HG03060 (cell line): Measurements from ENCODE around the gene CYP4F3.
"Not testable (repeated sequence)": the region's sequence is repeated elsewhere in the genome, so short reads cannot be mapped to it uniquely, and the experiment has no call there.

ENCODE experiments used
- ATAC-seq: cut with Tn5 transposase; IDR thresholded peaks from one replicate; pipeline ENCODE4 v1.9.1; 2021; ENCODE audit warnings: low read depth, moderate number of reproducible peaks; ENCODE audit not compliant: unreplicated experiment

The CYP4F3 gene, protein sequence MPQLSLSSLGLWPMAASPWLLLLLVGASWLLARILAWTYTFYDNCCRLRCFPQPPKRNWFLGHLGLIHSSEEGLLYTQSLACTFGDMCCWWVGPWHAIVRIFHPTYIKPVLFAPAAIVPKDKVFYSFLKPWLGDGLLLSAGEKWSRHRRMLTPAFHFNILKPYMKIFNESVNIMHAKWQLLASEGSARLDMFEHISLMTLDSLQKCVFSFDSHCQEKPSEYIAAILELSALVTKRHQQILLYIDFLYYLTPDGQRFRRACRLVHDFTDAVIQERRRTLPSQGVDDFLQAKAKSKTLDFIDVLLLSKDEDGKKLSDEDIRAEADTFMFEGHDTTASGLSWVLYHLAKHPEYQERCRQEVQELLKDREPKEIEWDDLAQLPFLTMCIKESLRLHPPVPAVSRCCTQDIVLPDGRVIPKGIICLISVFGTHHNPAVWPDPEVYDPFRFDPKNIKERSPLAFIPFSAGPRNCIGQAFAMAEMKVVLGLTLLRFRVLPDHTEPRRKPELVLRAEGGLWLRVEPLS

DNA sequence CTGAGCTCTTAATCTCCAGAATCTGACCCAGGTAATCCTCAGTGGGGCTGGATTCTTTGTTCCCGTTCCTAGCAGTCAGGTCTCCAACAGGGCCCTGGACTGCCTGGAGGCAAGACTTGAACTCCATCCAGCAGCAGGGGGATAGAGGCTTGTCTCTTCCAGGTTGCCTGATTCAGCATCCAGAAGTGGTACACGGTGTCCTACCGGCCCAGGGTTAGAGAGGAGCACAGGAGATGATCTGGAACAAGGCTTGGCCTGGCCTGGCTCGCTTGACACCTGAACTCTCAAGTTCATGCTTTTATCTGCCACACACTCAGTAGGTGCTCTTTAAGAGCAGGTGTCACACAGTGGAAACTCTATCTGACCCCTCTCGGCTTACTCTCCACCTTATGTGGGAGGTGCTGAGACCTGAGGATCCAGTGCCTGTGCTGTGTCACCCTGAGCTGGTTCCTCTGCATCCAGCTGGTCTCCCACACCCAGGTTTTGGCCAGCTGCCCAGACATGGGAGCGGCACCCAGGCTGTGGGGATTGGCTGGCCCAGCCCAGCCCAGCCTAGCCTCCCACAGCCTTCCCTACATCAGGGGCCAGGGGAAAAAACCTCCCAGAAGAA is at the start of gene CYP4F3:
TSS of gene CYP4F3 (plus strand) at position 604 of the 610 bp plus-strand sequence. CDS start 519 bp downstream, outside the sequence.
- ATAC-seq = no peak

DNA sequence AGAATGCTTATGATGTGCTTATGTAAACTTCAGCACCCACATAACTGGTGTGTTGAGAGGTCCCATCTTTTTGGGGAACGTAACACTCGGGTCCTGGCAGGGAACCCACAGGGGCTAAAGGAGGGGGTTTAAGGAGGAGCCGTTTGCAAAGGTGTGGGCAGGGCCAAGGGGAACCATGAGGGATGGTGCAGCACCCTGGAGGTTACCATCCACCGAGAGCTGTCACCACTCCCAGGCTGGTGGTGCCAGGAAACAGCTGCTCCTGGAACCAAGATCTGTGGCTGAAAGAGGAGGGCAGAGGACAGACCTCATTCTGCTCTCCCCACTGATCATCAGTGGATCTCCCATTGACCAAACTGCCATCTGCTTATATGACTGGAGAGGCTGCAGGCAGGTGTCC is 48.9 kb upstream of the CYP4F3 start:
- no peak for ATAC-seq

DNA sequence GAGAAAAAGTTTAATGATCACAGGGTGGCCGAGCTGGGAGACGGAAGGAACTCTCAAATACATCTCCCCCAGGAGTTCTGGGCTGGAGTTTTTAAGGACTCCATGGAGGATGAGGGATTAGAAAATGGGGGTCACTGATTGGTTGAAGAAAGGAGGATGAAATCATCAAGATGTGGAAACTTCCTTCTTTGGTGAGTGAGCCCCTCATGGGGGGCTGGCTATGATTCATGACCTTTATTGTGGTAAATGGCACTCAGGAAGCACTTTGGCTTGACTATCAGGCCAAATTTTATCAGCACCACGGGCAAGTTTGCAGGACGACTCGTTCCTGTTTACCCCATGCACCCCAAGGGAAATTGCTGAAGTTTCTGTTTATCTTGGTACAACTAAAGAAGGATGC is 48.2 kb upstream of the CYP4F3 start:
- not testable (repeated sequence) for ATAC-seq

DNA sequence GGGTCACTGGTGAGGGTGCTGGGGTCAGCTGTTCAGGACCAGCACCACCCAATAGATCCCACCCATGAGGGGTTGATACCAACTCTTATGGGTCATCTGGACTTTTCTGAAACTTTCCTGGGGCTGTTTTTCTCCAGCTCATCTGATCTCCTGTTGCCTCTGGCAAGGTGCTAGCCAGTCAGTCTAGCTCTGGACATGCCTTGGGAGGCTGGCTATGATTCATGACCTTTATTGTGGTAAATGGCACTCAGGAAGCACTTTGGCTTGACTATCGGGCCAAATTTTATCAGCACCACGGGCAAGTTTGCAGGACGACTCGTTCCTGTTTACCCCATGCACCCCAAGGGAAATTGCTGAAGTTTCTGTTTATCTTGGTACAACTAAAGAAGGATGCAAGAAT is 46.9 kb upstream of the CYP4F3 start:
- ATAC-seq = not testable (repeated sequence)

- ATAC-seq = no peak
These were observed 45.6 kb upstream of the CYP4F3 start for GRCh38 chr19:15595069-15595468.

DNA sequence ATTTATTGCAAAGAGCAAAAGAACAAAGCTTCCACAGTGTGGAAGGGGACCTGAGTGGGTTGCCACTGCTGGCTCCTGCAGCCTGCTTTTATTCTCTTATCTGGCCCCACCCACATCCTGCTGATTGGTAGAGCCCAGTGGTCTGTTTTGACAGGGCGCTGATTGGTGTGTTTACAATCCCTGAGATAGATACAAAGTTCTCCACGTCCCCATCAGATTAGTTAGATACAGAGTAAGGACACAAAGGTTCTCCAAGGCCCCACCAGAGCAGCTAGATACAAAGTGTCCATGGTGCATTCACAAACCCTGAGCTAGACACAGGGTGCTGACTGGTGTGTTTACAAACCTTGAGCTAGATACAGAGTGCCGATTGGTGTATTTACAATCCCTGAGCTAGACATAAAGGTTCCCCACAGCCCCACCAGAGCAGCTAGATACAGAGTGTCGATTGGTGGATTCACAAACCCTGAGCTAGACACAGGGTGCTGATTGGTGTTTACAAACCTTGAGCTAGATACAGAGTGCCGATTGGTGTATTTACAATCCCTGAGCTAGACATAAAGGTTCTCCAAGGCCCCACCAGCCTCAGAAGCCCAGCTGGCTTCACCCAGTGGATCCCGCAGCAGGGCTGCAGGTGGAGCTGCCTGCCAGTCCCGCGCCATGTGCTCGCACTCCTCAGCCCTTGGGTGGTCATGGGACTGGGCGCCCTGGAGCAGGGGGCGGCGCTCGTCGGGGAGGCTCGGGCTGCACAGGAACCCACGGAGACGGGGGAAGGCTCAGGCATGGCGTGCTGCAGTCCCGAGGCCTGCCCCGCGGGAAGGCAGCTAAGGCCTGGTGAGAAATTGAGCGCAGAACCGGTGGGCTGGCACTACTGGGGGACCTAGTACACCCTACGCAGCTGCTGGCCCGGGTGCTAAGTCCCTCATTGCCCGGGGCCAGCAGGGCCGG is 32.4 kb upstream of the CYP4F3 start:
- ATAC-seq = not testable (repeated sequence)

DNA sequence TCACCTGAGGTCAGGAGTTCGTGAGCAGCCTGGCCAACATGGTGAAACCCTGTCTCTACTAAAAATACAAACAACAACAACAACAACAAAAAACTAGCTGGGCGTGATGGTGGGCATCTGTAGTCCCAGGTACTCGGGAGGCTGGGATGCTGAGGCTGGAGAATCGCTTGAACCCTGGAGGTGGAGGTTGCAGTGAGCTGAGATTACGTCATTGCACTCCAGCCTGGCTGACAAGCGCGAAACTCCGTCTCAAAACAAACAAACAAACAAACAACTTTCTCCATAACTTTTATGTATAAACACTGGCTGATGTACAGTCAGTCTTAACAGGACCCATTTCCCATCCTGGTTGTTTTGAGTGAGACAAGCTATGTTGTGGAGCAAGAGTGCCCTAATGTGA is 31.4 kb upstream of the CYP4F3 start:
- ATAC-seq = no peak

DNA sequence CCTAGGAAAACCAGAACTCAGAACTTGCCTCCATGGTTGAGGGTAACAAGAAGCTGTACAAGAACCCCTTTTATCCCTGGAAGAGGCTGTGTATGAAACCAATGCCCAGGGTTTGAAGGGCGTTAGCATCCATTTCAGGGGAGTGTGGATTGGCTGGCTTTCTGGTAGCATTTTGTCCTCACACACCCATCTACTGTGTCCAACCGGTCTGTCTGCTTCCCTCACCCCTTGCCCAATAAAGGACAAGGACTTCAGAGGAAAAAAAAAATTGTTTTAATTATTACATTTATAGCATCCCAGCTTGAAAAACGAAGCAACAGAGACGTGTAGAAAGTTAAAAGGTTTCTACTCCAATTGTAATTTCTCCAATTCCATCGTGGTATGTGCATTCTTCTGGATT is 28.4 kb upstream of the CYP4F3 start:
- ATAC-seq = no peak

GRCh38 chr19:15613338-15613737 is 27.4 kb upstream of the CYP4F3 start:
- ATAC-seq = no peak

GRCh38 chr19:15614507-15615379 is 26.0 kb upstream of the CYP4F3 start, which contains the start of gene CYP4F8:
Gene CYP4F8, plus strand, starts transcription at chr19:15615218. Its CDS starts 399 bp downstream, at chr19:15615617.
- no peak for ATAC-seq

DNA sequence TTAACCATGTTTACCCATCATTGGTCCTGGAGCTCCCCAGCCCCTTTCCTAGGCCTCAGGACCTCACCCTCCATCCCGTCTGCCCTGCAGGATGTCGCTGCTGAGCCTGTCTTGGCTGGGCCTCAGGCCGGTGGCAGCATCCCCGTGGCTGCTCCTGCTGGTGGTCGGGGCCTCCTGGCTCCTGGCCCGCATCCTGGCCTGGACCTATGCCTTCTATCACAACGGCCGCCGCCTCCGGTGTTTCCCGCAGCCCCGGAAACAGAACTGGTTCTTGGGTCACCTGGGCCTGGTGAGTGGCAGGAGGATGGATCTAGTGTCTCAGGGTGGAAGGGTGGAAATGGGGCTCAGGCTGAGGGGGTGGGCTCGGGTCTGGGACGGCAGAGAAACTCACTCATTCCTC is 25.2 kb upstream of the CYP4F3 start:
- no peak for ATAC-seq

- no peak for ATAC-seq
These were observed 24.5 kb upstream of the CYP4F3 start for GRCh38 chr19:15616183-15616582.

DNA sequence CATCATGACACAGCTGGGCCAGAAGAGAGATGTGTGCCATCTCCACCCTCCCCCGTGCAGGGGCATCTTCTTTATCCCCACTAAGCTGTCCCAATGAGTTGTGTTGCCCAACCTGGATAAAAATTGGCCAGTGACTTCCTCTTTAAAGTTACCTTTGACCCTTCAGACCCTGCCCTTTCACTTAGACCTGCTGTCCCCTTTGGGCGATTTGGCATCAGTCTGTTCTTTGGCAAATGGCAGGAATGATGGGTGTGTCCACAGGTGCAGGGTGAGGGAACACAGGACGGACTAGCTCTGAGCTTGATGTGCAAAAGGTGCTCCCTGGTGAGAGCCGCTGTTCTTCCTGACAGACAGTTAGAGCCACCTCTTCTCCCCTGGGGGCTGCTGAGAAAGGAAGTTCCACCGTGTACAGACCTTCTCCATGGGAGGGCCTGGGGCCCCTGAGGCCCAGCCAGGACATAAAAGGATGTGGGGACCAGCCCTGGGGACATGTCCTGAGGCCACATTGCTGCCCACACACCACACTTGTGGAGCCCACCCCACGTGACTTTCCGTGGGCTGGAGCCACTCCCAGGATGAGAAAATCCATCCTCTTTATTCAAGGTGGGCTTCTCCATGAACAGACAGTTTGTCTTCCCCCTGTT is 23.9 kb upstream of the CYP4F3 start:
- ATAC-seq = no peak

- no peak for ATAC-seq
These were observed 22.4 kb upstream of the CYP4F3 start for GRCh38 chr19:15618321-15618720.

DNA sequence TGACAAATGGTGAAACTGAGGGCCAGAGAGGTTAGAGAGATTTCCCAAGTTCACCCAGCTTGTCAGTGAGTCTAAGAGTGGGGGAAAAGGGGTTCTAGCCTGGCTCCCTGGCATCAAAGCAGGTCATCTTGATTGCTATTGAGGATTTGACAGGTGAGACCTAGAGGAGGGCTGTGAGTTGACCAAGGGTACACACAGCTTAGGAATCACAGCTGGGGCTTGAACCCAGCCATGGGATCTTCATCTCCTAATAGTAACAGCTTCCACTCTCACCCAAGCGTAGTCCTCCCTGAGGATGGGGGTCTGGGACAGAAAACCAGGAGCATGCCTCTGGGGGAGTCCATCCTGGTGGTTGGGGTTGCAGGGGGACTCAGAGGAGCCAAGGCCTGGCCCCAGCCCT is 18.9 kb upstream of the CYP4F3 start:
- ATAC-seq = no peak

DNA sequence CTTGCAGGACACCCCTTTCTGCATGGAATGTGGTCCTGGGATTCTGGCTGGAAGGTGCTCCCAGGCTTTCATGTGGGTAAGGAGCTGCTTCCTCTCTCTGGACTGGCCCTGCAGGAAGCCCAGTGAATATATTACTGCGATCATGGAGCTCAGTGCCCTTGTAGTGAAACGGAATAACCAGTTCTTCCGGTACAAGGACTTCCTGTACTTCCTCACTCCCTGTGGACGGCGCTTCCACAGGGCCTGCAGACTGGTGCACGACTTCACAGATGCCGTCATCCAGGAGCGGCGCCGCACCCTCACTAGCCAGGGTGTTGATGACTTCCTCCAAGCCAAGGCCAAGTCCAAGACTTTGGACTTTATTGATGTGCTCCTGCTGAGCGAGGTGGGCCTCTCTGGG is 17.7 kb upstream of the CYP4F3 start:
- no peak for ATAC-seq

DNA sequence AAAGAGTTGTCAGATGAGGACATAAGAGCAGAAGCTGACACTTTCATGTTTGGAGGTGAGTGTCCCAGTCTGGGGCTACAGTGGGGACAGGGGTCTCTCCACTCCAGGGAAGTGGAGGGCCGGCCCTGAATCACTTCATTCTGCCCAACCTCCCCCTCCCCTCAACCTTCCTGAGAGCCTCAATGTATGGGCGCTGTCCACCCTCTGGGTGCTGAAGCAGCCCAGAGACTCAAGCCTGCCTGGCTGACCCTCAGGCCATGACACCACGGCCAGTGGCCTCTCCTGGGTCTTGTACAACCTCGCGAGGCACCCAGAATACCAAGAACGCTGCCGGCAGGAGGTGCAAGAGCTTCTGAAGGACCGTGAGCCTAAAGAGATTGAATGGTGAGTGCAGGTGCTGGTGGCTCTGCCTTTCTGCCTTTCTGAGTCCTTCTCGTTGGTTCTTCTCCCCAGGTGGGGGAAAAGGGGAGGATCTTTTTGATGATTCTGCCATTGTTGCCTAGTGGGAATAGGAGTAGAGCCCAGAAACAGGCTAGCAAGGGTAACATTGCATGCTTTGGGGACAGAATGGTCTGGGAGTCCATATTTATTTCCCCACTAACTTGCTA is 16.9 kb upstream of the CYP4F3 start:
- no peak for ATAC-seq

DNA sequence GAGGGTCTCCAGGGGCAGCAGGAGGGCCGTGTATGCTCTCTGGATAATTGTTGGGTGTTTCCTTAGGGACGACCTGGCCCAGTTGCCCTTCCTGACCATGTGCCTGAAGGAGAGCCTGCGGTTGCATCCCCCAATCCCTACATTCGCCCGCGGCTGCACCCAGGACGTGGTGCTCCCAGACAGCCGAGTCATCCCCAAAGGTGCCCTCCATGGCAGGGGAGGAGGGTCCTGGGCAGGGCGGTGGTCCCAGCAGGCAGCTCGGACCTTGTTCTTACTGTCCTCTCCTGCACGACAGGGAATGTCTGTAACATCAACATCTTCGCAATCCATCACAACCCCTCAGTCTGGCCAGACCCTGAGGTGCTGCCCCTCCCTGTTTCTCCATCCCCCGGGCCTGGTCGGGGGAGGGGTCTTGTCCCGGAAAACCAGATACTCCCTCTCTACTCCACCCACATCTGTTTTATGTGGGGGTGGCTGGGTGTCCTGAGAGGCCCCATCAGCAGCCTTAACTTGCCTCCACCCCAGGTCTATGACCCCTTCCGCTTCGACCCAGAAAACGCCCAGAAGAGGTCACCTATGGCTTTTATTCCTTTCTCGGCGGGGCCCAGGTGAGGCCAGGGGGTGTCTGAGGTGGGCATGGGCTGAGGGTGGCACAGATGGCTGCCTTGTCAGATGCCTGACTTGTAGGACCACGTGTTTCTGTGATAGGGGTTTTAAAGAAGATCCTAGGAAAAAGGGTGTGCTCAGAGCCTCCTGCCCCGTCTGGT is 12.3 kb upstream of the CYP4F3 start:
- ATAC-seq = no peak
